Omental fat pad (tissue), 4 donors: ENCODE data around the gene TIFAB. TPM values are rescaled to one million over a fixed set of nuclear protein-coding genes. Genes with fewer than 3 reads are reported as not detected.

Experiments
- ATAC-seq: fragments of 150-250 bp; one replicate; pipeline ENCODE4 v1.9.1; 2016; ENCODE audit warnings: mild to moderate bottlenecking, moderate library complexity; ENCODE audit not compliant: low FRiP score
- DNase-seq: peaks from one replicate; pipeline ENCODE4 v3.0.0-alpha.2; 2019; ENCODE audit warnings: low spot score
- CTCF ChIP-seq, 3 donors: fragments of 450-650 bp; IDR thresholded peaks; one replicate each; pipeline ENCODE4 v1.5.1; 2016 to 2017; ENCODE audit warnings: antibody characterized with exemption in 3 of 3, mild to moderate bottlenecking in 3 of 3, moderate library complexity in 2 of 3
- total RNA-seq, 4 donors: library from RNA; depleted of rRNA; stranded (reverse); fragments of >200 nt; gene quantifications; one replicate each; pipeline ENCODE4 v1.1.0, GENCODE V29; 2016

The TIFAB gene
- total RNA-seq, 4 donors from 2014 or later = not detected

- ATAC-seq (no peak), DNase-seq (no peak)
- no peak for TF ChIP-seq CTCF (IDR thresholded peaks at IDR 0.05)
Observed at GRCh38 chr5:135423846-135424168, 28.3 kb downstream of the TIFAB start.

- DNase-seq = no peak
- TF ChIP-seq CTCF (IDR thresholded peaks at IDR 0.05) = no peak
- no peak for ATAC-seq
Observed at GRCh38 chr5:135423146-135423845, 28.9 kb downstream of the TIFAB start.

DNA sequence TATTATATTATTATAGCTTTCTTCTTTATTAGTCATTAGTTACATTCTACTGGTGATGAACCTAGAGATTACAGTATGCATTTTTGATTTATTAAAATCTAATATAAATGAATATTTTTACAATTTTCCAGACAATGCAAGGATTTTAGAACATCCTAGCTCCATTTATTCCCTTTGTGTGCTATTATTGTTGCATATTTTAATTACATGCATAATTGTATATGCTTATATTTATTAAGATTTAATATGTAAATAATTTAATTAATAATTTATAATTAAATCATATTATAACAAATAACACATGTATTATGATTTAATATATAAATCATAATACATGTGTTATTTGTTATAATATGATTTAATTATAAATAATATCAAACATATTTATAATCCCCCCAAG, 29.7 kb downstream of the TIFAB start:
- ATAC-seq (no peak), DNase-seq (no peak)
- no peak for TF ChIP-seq CTCF (IDR thresholded peaks at IDR 0.05)

DNA sequence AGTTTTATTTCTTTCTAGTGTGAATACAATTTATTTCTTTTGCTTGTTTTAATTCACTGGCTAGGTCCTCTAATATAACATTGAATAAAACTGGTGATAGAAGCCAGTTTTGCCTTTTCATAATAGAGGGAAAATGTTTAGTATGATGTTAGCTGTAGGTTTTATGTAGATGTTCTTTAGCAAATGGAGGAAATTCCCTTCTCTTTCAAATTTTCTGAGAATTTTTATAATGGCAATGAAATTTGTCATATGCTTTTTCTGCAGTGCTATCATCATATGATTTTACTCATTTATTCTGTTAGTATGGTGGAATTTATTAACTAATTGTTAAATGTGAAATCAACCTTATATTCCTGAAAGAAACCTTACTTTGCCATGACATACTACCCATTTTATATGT, 35.1 kb downstream of the TIFAB start:
- ATAC-seq (no peak), DNase-seq (no peak)
- no peak for TF ChIP-seq CTCF (IDR thresholded peaks at IDR 0.05)

GRCh38 chr5:135405082-135405481, 47.1 kb downstream of the TIFAB start:
- no peak for ATAC-seq
- DNase-seq = no peak
- no peak for TF ChIP-seq CTCF (IDR thresholded peaks at IDR 0.05)

DNA sequence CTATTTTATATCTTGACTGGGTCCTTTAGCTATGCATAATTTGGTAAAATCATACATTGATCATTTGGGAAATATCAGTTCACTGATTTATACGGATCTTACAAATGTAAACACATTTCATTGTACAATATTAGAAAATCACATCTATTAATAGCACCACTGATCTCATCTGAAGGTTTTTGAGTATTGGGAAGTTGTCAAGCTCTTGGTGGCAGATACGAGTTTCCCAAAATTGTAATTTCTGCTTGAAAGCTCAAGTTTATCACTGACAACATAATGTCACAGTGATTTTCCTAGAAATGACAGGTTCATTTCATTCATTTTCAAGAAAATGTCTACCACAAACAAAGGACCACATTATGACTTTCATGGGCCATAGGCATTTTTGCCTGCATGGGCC, 50.1 kb downstream of the TIFAB start:
- no peak for DNase-seq
- no peak for TF ChIP-seq CTCF (IDR thresholded peaks at IDR 0.05)
- no peak for ATAC-seq

DNA sequence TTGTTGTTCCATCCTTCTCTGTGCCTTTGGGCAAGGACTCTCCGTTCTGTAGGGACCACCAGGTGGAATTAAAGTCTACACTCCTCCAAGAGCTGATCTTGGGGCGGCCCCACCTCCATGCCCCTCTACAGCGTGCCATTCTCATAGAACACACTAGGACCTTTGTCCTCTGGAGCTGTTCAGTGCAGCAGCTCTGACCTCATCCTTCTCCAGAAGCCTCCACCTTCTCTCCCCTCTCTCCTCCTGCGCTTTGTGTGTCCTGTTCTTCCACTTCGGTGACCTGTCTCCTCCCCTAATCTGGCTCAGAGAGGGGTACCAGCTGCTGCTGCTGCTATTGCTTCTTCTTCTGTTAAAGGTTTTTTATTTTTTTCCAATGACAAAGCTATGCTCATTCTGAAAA, 51.3 kb downstream of the TIFAB start:
- TF ChIP-seq CTCF (IDR thresholded peaks at IDR 0.05) = no peak

More for the DNA sequence above, 51.3 kb downstream of the TIFAB start:
- ATAC-seq = no peak
- DNase-seq = no peak
